Stimulated activated CD4-positive, alpha-beta T cell treated with anti-CD3 and anti-CD28 coated beads, TNF-alpha, amount 100 ng/mL, for 4 hours (primary cell): ENCODE data around the gene COL18A1.
"Not testable (repeated sequence)": the region's sequence is repeated elsewhere in the genome, so short reads cannot be mapped to it uniquely, and the experiment has no call there.

ENCODE experiments used
- DNase-seq, 3 experiments: peaks; one replicate each; pipeline ENCODE4 v3.0.0-alpha.2; 2020; ENCODE audit warnings: low read depth in 3 of 3

Gene COL18A1

GRCh38 chr21:45559216-45560105 is 154.5 kb downstream of the COL18A1 start:
- DNase-seq = no peak

GRCh38 chr21:45560106-45561021 is 155.4 kb downstream of the COL18A1 start:
- no peak for DNase-seq

- DNase-seq = not testable (repeated sequence)
Measured at GRCh38 chr21:45561241-45561640, 156.3 kb downstream of the COL18A1 start.

GRCh38 chr21:45562402-45562801 is 157.4 kb downstream of the COL18A1 start:
- no peak for DNase-seq

GRCh38 chr21:45562965-45563364 is 158.0 kb downstream of the COL18A1 start:
- DNase-seq = no peak
